Measurements from ENCODE around the gene CIT.

CIT gene

DNA sequence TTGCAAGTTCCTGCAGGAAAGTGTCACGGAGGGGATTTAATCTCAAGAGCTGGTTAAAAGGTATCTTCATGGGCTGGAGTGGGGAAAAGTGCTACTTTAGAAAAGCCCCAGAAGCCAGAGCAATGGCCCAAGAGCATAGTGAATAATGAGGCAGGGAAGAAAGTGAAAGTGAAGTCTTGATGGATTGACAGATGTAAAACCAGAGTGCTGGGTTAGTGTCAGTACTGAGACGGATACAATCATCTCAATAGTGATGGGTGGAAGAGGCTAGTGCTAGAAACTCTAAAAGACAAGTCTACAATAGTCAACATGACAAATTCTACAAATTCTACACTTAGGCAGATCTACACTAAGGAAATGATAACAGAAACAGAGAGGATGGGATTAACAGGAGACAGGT, 68.1 kb downstream of the CIT start:
- DNase-seq = no peak
- in situ Hi-C loops (cut with MboI; ENCODE audit: low pct_unique_long_range_greater_than_20kb, low sequenced_read_pairs) = no loop called here

DNA sequence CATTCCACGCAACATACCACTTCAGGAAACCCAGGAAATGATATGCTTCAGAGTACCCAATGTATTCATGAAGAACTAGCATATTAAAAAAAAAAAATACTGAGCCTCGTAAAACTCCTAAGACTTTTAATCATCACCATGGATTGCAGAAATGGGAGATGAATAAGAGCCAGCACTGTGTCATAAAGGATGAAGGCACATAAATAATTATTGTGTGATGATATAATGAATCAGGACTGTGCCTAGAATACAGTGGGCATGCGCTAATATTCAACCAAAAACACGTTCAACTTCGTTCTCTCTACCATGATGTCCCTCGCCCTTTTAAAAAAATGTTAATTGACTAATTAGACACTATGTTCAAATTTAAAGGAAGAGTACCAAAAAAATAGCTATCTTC, 68.7 kb downstream of the CIT start:
- in situ Hi-C loops (cut with MboI; ENCODE audit: low pct_unique_long_range_greater_than_20kb, low sequenced_read_pairs) = no loop called here

DNA sequence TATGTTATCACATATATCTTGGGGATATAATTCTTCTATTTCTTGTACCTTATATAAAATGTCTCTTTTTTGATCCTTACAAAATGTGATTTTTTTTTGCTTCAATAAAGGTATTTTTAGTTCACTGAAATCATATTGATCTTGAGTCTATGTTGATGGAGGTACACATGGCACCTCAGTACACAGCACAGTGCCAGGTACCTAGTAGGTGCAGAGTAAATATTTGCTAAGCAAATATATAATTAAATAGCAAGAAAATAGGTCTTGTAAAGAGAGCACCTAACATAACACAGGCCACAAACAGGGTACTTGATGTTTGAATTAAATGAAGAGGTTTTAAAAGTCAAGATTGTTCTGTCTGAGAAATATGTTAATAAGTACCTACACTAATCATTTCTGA, 69.7 kb downstream of the CIT start:
- in situ Hi-C loops (cut with MboI; ENCODE audit: low pct_unique_long_range_greater_than_20kb, low sequenced_read_pairs) = no loop called here
- DNase-seq = no peak

More for the DNA sequence above, 68.7 kb downstream of the CIT start:
- no peak for DNase-seq

DNA sequence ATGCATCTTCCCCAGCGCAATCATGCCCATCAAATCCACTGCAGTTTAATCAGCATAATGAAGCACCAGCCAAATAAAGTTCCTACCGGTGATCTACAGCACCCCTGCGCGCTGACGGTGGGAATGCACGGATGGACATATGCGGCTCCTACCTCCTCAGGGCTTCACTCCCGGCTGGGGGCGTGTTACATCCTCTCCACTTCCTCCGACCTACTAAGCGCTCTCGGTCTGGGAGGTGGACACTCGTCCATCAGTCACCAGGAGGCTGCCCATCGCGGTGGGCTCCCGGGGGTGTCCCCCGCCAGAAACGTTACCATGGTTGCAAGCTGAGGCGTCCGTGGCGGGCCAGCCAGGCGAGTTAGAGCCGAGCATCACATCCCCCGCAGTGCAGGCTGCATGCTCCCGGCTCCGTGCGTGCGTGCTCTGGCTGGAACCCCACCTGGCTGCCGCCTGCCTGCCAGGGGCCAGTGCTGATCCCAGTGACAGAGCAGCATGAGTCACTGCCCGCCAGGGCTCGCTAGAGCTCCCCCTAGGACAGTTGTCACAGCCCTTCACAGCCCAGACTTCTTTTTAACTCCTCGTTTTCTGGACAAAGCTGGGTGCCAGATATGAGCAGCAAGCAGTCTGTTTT, 73.0 kb downstream of the CIT start:
- peak; percentile 36 for DNase-seq

DNA sequence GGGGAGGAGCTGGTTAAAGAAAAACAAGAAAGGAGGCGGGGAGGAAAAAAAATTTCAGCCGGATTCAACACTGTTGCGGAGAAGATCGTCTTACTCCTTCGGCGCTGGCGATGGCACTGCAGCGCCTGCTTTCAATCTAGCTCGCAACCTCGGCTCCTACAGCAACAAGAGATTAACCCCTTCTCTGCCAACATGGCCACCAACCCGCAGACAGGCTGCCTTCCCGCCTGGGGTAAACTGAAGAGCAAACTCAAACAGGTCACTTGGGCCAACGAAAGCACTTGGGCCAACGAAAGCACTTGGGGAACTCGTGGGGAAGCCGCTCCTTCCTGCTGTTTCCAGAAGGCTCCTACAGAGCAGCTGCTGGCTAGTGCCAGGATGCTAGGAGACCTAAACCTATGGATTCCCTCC, 73.7 kb downstream of the CIT start:
- in situ Hi-C loops (cut with MboI; ENCODE audit: low pct_unique_long_range_greater_than_20kb, low sequenced_read_pairs) = no loop called here
- no peak for DNase-seq

More for the DNA sequence above, 73.0 kb downstream of the CIT start:
- in situ Hi-C loops (cut with MboI; ENCODE audit: low pct_unique_long_range_greater_than_20kb, low sequenced_read_pairs) = no loop called here

DNA sequence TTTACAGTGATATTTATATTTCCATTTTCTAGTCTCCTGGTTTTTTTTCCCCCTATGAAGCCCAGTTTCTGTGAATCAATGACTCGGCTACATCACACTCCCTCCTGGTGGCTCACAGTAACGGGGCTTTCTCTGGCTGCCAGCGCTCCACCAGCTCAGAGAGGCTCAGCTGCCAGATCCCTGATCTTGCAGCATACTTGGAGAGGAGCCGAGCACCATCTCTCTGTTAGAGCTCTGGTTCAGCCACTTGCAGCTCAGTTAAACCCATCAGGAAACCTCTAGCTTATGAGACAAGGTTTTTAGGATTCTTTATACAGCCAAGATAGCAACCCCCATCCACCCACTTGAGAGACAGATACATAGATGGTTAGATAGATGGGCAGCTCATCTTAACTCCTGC, 74.6 kb downstream of the CIT start:
- DNase-seq = no peak
- in situ Hi-C loops (cut with MboI; ENCODE audit: low pct_unique_long_range_greater_than_20kb, low sequenced_read_pairs) = no loop called here

DNA sequence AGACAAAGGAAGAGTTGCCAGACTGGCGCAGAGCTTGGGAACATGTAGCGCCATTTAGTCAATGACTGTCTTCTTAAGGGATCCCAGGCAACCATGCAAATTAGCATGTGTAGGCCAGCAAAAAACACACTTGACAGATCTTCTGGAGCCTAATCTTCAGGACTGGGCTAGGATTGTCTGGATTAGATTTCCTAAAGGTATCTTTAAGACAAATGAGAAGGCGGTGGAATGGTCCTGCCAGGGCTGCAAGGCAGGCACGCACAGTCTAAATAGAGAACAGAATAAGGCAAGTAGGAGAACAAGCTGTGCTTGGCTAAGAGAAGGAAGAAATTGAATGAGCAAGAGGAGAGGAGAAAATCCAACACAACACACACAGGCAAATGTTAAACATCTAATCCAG, 80.0 kb downstream of the CIT start:
- in situ Hi-C loops (cut with MboI; ENCODE audit: low pct_unique_long_range_greater_than_20kb, low sequenced_read_pairs) = no loop called here
- no peak for DNase-seq

DNA sequence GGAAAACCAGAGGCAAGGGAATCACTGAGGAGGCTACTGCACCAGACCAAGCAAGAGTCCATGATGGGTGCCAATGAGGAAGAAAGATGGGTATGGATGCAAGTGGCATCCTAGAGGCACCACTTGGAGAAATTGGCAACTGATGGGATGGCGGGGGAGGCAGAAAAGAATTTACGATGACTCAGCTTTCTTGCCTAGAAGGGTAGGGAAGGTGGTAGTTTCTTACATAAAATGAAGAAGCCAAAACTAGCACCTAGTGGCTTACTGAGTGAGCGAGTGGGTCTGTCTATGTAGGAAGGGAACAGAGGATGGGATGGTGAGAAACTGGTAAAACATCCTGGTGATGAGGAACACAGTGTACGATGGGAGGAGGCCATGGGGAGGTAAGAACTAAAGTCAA, 80.8 kb downstream of the CIT start:
- no peak for DNase-seq
- in situ Hi-C loops (cut with MboI; ENCODE audit: low pct_unique_long_range_greater_than_20kb, low sequenced_read_pairs) = no loop called here

DNA sequence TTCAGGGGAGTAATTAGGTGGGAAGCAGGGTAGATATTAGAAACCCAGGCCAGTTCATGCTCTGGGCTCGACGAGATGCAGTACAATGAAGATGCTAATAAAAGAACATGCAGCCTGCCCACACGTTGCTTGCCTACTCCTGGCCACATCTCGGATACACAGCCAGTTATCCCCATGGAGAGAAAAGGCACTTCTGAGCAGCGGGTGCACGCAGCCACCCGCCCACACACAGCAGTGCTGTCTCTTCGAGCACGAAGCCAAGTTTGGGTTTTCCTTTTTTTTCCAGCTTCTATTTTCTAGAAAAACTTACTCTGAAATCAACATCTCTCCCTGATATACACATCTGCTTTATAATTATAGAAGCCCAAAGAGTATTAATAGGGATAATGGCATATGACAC, 85.7 kb downstream of the CIT start:
- in situ Hi-C loops (cut with MboI; ENCODE audit: low pct_unique_long_range_greater_than_20kb, low sequenced_read_pairs) = no loop called here
- no peak for DNase-seq

DNA sequence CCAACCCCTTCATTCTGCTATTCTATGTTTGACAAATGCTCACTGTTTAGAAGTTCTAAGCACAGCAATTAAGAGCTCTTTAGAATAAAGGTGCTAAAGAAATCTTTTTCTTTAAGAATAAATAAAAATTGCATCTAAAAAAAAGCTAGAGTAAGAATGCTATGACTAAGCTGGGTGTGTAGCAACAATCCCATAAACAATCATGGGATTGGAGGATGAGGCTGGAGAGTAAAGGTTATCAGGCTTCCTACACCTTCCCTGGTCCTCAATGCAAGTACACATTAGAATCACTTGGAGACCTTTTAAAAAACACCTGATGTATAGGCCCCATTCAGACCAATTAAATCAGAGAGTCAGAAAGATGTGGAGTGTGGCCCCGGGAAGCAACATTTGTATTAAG, 88.3 kb downstream of the CIT start:
- no peak for DNase-seq
- in situ Hi-C loops (cut with MboI; ENCODE audit: low pct_unique_long_range_greater_than_20kb, low sequenced_read_pairs) = no loop called here

DNA sequence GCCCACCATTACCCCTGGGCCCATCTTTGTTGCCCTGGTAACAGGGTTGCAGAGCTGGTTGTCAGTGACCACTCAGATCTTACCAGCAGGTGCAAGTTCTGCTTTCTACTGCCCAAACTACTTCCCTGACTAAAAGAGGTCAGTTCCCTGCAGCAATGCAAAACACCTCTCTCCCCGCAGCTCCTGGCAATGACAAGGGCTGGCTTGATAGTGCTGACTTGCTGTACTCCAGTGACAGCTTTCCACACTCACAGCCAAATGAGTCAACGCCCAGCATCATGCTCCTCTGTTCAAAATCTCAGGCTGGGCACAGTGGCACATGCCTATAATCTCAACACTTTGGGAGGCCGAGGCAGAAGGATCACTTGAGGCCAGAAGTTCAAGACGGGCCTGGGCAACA, 90.6 kb downstream of the CIT start:
- no peak for DNase-seq
- in situ Hi-C loops (cut with MboI; ENCODE audit: low pct_unique_long_range_greater_than_20kb, low sequenced_read_pairs) = no loop called here

DNA sequence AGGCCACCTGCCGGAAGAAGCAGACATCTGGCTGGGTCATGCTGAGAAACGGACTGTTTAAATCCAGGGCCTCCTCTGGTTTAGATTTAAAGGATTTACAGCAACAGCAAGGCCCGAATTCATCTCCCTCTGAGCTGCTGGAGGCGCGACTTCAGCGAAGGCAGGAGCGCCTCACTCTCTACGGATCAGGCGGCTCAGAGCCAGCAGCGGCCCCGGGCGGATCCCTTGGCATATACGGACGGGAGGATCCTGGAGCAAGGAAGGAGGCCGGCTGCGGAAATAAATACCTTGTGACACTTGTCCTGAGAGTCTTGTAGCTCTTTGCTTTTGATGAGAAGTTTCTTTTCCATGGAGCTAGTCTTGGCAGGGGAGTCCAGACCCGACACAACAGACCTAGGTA, 92.4 kb downstream of the CIT start:
- in situ Hi-C loops (cut with MboI; ENCODE audit: low pct_unique_long_range_greater_than_20kb, low sequenced_read_pairs) = no loop called here
- no peak for DNase-seq

DNA sequence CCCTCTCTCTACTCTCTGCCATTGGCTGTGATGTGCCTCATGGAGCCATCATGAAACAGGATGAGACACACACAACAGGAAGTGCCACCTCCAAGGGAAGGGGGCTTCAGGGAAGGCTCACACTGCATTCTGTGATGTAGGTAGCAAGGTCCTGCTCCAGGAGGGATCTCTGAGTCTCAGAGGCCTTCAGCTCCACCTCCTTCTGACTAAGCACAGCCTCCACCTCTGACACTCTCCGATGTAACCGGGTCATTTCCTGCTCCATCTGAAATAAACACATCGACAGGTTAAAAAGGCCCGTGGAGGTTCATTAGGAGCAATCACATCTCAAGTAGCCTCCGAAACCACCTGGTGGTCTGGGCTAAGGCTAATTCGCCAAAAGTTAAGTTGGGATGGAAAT, 93.3 kb downstream of the CIT start:
- DNase-seq = no peak

DNA sequence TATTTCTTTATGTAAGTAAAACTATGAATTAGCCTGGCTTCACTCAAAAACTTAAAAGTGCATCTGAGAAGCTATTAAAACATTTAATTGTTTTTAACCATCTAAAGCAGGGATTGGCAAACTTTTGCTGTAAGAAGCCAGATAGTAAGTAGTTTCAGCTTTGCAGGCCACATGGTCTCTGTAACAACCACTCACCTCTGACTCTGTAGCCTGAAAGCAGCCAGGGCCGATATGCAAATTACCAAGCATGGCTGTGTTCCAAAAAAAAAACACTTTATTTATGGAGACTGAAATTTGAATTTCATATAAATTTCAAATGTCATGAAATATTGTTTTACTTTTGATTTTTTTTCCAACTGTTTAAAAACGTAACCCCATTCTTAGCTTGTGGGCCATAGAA, 95.3 kb downstream of the CIT start:
- in situ Hi-C loops (cut with MboI; ENCODE audit: low pct_unique_long_range_greater_than_20kb, low sequenced_read_pairs) = no loop called here
- no peak for DNase-seq

More for the DNA sequence above, 93.3 kb downstream of the CIT start:
- in situ Hi-C loops (cut with MboI; ENCODE audit: low pct_unique_long_range_greater_than_20kb, low sequenced_read_pairs) = no loop called here

DNA sequence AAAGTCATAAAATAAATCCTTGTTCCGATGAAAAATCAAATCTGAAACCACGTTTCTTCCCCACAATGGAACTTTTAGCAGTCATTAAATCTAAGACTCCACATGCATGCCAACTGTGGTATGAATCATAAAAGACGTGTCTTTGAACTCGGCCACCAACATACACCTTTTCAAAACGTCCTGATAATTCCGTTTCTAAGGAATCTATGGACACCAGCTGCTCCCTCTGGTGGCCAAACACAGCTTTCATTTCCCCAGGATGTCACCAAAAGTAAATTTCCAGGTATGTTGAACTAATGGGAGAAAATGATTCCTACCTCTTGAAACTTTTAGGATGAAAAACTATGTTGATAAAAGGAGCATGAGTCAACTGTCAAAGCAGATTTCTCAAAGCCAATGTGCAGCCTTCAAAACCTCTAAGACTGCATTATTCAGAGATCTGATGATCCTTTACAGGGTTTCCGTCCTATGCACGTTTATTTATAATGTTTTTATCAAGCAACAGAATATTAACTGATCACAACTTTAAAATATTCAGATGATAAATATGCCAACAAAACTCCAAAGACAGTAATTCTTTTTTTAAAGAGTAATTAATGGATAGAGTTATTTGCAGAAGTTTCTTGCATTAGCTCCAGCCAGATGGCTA, 96.2 kb downstream of the CIT start:
- no peak for DNase-seq
- in situ Hi-C loops (cut with MboI; ENCODE audit: low pct_unique_long_range_greater_than_20kb, low sequenced_read_pairs) = no loop called here

DNA sequence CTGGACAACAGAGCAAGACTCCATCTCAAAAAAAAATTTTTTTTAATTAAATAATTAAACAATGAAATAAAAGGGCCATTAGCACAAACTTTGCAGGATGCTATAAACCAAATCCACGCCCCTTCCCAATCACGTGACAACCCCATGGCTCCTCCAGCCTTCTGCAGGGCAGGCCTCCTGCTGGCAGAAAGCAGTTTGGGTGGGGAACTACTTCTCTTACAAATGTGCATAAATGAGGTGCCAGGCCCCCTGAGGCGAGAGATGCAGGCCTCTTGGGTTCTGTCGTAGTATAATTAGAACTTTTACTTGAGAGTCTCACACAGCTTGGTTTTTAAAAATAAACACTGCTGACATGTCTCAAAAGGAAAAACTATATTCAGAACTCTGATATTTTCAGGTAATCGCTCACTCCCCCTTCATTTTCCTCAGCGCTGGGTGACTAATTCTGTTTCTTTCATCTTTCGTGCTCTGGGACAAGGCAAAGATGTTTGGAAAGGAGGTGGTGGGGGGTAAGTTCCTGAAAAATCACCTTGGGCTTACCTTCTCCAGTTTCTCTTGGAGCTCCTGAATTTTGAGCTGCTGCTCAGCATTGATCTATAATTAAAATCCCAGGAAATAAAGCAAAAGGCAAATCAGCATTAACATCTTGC, 101.7 kb downstream of the CIT start:
- in situ Hi-C loops (cut with MboI; ENCODE audit: low pct_unique_long_range_greater_than_20kb, low sequenced_read_pairs) = no loop called here

DNA sequence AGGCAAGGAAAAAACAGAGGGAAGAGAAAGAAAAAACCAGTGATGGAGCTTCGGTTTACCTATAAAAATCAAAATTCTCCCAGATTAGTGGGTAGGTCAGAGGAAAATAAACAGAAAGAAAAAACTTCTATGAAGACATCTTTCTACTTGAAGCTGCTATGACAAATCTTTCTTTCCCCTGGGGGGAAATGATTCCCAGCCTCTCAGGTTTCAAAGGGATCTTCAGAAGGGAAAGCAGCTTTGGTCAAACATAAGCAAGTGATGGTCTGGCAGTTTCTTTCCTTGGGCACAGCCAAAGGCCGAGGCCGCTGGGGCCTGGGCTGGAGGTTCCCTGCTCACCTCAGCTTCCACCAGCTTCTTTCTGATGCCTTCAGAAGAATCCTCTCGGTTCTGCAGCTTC, 104.7 kb downstream of the CIT start:
- no peak for DNase-seq
- in situ Hi-C loops (cut with MboI; ENCODE audit: low pct_unique_long_range_greater_than_20kb, low sequenced_read_pairs) = no loop called here

More for the DNA sequence above, 101.7 kb downstream of the CIT start:
- no peak for DNase-seq

DNA sequence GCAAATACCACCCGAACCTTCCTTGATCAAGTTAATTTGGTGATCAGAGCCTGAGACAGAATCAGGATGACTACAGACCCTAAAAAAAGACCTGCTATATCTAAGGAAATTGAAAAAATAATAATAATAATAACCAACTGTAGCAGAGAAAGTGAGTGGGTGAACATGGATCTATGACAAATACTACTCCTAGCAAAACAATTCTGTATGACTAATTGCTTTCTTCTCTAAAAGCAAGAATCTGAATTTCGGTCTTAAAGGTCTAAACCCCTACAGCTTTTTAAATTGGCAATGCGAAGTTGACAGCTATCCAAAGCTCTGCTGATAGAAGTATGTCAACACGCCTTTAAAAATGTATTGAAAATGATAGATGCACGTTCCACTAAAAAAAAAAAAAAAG, 107.0 kb downstream of the CIT start:
- in situ Hi-C loops (cut with MboI; ENCODE audit: low pct_unique_long_range_greater_than_20kb, low sequenced_read_pairs) = no loop called here
- DNase-seq = no peak

DNA sequence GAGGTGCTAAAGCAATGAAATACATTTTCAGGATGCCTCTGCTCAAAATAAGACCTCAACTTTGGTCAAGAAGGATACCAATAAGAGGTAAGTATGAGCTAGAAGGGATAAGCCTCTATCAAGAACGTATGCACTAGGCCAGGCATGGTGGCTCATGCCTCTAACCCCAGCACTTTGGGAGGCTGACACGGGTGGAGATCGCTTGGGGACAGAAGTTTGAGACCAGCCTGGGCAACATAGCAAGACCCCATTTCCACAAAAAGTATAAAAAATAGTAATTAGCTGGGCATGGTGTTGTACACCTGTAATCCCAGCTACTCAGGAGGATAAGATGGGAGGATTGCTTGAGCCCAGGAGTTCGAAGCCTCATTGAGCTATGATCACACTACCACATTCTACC, 114.5 kb downstream of the CIT start:
- in situ Hi-C loops (cut with MboI; ENCODE audit: low pct_unique_long_range_greater_than_20kb, low sequenced_read_pairs) = no loop called here

DNA sequence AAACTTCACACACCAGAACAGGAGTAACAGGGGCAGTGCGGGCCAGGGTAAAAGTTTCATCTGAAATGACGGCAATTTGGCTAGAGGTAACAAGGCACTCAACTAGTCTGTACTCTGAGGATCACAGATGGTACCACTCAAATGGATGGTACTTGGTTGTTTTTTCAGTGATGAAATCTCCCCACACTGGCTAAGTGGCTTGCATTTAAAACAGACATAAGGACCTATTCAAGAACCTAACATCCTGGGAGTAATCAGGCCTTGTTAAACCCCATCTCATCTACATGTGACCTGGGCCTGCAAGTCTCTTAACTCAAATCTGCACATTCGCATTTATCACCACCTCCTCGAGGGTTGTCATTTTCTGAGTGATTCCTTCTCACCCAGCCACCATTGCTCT, 118.4 kb downstream of the CIT start:
- DNase-seq = no peak
- in situ Hi-C loops (cut with MboI; ENCODE audit: low pct_unique_long_range_greater_than_20kb, low sequenced_read_pairs) = no loop called here

More for the DNA sequence above, 114.5 kb downstream of the CIT start:
- DNase-seq = no peak

DNA sequence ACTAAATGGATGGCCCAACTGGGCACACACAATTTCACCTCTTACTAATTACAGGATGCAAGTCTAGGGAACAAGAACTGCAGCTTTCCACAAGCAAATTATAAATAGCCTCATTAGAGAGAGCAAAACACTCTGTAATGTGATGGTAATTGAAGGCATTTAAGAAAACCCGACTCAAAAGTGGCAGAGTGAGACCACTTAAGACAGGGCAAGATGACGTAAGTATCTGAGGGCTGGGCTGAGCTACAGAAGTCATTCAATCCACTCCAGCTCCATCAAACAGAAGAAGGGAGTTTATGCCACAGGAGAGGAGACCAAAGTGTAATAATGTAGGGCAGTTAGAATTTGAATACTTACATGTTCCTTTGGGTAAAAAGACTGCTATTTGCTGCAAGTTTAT, 118.9 kb downstream of the CIT start:
- in situ Hi-C loops (cut with MboI; ENCODE audit: low pct_unique_long_range_greater_than_20kb, low sequenced_read_pairs) = no loop called here
- DNase-seq = no peak
